B cell (primary cell): ENCODE results near the gene KRTAP2-4.

Source experiments
- EZH2 ChIP-seq: IDR thresholded peaks from 2 replicates; pipeline ENCODE4 v1.6.1; 2012; ENCODE audit warnings: borderline replicate concordance, low read depth, mild to moderate bottlenecking, moderate library complexity, low read length; ENCODE audit not compliant: insufficient read depth, poor library complexity, severe bottlenecking
- TF ChIP-seq, protein P1 (sequence below): fragments of 200-600 bp; IDR thresholded peaks from one replicate; pipeline ENCODE4 v1.8.0; 2022; ENCODE audit warnings: antibody characterized with exemption, mild to moderate bottlenecking

DNA sequence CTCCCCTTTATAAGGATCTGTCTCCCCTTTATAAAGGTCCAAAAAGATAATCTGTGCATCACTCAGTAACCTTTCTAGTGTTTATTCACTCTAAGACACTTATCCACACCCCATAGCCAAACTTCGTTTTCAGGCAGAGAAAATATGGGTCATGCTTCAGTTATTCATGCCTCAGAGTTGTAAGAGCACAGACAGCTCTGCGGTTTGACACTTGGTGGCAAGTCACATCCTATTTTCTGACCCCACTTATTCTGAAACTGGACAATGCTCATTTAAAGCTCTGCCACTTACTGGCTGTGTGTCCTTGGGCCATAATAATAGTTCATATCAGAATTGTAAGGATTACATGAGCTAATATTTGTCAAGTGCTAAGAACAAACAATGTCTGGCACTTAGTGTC, 16.6 kb downstream of the KRTAP2-4 start:
- TF ChIP-seq, protein P1, sequence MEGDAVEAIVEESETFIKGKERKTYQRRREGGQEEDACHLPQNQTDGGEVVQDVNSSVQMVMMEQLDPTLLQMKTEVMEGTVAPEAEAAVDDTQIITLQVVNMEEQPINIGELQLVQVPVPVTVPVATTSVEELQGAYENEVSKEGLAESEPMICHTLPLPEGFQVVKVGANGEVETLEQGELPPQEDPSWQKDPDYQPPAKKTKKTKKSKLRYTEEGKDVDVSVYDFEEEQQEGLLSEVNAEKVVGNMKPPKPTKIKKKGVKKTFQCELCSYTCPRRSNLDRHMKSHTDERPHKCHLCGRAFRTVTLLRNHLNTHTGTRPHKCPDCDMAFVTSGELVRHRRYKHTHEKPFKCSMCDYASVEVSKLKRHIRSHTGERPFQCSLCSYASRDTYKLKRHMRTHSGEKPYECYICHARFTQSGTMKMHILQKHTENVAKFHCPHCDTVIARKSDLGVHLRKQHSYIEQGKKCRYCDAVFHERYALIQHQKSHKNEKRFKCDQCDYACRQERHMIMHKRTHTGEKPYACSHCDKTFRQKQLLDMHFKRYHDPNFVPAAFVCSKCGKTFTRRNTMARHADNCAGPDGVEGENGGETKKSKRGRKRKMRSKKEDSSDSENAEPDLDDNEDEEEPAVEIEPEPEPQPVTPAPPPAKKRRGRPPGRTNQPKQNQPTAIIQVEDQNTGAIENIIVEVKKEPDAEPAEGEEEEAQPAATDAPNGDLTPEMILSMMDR = no peak
- no peak for TF ChIP-seq EZH2
